ENCODE data around the gene JADE3.
"Not testable (repeated sequence)": the region's sequence is repeated elsewhere in the genome, so short reads cannot be mapped to it uniquely, and the experiment has no call there.

Gene JADE3

DNA sequence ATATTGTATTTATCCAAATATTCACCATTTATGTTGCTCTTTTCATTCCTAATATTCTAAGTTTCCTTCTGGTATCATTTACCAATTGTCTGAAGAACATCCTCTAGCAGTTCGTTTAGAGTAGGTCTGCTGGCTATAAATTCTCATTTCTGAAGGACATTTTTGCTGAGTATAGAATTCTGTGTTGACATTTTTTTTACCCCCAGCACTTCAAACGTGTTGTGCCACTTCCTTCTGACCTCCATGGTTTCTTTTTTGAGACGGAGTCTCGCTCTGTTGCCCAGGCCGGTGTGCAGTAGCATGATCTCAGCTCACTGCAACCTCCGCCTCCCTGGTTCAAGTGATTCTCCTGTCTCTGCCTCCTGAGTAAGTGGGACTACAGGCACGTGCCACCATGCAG lies 26.4 kb downstream of the JADE3 start:
- no peak for DNase-seq

DNA sequence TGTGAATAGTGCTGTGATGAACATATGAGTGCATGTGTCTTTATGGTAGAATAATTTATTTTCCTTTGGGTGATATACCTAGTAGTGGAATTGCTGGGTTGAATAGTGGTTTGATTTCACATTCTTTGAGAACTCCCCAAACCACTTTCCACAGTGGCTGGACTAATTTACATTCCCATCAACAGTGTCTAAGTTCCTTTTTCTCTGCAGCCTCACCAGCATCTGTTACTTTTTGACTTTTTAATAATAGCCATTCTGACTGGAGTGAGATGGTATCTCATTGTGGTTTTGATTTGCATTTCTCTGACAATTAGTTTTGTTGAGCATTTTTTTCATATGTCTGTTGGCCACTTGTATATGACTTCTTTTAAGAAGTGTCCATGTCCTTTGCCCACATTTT lies 29.1 kb downstream of the JADE3 start:
- DNase-seq = no peak

DNA sequence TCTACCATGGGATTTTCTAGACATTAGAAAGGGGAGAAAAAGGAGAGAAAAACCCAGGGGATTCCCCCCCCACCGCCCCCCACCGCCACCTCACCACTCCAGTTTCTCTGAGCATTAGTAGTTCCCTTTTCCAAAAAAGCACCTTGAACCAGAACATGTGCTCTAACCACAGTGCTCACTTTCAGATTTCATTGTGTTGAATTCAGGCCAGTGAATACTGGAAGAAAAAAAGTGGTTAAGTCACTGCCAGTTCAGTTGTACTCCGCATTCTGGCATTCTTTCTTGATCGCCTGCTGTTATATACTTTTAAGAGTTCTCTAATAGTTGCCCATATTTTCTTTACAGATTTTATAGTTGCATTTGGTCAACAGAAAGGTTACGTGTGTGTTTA lies 40.9 kb downstream of the JADE3 start:
- no peak for DNase-seq

DNA sequence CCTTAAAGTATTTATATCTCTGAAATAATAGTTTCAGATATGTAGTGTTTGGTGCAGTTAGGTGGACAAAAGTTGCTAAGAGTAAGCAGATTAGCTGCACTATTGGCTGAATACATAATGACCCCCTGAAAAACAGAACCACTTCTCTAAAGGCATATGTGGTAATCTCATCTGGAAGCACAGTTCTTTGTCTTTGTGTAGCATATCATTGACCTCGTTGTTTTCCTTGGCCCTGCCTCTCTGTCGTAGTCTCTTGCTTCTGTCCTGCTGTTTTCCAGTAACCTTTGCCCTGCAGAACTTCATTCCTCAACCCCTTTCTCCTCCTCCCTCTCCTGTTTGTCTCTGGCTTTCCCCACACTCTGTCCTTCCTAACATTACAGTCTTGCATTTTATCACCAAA lies 41.4 kb downstream of the JADE3 start:
- no peak for DNase-seq

DNA sequence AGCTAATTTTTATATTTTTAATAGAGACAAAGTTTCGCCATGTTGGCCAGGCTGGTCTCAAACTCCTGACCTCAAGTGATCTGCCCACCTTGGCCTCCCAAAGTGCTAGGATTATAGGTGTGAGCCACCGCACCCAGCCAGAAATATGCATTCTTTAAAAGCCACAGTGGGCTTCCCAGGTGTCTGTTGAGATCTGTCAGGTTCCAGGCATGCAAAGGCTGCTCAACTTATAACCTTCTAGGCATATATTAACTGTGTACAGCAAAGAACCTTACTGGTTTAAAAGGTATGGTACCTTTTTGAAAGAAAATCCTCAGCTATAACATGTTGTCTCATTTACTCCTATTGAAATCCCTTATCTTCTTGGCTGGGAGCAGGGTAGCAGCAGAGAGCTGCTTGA lies 42.5 kb downstream of the JADE3 start:
- no peak for DNase-seq

DNA sequence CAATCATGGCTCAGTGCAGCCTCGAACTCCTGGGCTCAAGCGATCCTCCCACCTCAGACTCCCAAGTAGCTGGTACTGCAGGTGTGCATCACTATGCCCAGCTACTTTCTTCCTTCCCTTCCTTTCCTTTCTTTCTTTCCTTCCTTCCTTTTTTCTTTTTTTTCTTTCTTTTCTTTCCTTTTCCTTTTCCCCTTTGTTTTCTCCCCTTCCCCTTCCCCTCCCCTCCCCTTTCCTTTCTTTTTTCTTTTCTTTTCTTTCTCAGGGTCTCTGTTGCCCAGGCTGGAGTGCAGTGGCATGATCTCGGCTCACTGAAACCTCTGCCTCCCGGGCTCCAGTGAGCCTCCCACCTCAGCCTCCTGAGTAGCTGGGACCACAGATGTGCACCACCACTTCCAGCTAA lies 44.4 kb downstream of the JADE3 start:
- DNase-seq = not testable (repeated sequence)

DNA sequence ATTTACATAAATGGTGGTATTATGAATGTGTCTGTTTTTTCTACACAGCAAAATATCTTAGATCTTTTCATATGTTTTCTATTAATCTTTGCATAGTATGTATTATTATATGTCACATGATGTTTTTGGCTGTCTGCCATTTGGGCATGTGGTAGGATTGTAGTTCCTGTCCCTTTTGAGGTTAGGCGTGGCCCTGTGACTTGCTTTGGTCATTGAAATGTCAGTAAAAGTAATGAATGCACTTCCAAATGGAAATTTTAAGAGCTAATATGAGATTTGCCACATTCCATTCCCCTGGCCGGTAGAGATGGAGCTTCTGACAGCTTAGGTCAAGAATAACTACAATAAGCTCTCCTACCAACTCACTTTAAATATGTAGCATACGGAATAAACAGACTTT lies 45.1 kb downstream of the JADE3 start:
- no peak for DNase-seq

DNA sequence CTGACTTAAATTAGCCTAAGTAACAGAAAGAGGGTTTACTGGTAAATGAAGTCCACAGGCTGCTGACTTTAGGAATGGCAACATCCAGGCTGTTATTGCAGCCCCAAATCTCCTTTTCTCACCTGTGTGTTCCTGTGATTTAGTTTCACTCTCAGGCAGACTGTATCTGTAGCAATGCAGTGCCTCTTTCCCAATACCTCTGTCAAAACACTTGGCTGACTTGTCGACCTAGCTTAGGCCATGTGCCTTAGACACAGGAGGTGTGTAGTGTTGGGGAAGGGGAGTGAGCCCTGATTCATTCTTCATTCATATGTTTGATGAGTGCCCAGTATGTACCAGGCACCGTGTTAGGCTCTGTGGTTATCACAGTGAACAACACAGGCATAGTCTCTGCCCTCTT lies 46.9 kb downstream of the JADE3 start:
- no peak for DNase-seq

DNA sequence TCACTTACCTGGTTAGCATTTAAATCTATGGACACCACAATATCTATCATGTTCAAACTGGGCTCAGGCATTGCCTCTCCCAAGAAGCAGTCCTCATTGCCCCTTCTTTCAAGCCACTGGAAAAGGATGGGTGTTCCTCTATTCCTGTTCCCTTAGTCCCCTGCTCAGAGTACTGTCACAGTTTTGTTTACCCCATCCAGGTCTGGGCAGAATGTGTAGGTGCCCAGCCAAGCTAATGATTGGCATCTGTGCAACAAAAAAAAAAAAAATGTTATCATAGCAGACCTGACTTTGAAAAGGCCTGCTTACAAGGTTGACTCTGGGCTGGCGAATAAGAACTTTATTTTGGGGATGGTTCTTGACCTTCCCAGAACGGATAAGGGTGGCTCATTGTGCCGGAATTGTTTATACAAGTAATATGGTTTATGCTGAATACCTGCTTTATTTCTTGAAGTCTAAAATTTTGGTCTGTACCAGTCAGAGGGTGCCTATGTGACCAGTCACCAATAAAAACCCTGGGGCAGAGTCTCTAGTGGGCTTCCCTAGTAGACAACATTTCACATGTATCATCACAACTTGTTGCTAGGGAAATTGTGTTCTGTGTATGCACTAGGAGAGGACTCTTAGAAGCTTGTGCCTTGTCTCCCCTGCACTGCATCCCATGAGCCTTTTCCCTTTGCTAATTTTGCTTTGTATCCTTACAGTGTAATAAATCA lies 47.9 kb downstream of the JADE3 start:
- DNase-seq = no peak

DNA sequence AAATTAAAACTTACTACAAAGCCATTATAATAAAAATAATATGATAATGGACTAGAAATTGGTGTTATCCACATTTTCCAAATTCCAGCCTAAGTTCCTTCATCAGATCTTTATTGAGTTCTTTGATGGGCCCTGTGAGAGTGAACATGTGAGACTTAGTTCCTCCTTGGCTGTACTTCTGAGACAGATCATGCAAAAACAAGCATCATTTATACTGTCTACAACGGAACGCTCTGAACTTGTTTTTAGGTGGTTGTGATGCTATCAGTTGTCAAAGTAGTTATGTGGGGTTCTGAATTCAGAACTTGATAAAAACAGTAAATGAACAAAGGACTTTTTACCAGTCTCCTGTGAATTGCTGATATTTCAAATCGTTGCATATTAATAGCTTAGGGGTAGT lies 48.9 kb downstream of the JADE3 start:
- DNase-seq = no peak

DNA sequence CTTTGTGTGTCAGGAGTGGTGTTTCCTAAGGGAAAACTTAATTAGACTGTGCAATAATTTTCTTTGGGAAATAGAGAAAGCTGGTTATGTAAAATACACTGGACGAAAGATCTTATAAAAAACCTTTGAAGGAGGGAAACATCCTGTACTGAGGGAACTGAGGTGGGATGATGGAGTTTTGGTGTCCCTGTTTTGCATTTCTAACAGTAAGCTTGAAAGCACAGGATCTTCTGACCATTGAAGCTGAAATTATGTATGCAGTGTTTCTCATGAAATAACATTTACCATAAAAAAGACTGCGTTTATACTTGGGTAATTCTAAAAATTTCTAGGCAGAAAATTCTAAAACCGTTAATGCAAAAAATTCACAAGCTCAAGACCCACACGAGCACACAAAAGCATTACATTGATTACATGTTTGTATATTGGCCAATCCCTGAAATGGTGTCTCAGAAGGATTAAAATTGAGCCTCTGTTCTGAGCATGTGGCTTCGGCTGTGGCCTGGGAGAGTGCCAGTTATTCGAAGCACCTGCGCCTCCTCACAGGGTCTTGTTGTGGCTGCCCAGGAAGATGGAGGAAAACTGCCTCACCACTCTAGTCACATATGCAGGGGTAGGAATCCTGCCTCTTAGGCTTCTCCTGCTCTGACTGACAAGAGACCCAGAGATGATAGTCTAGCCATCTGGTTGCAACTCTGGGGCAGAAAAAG lies 49.5 kb downstream of the JADE3 start:
- DNase-seq = no peak

DNA sequence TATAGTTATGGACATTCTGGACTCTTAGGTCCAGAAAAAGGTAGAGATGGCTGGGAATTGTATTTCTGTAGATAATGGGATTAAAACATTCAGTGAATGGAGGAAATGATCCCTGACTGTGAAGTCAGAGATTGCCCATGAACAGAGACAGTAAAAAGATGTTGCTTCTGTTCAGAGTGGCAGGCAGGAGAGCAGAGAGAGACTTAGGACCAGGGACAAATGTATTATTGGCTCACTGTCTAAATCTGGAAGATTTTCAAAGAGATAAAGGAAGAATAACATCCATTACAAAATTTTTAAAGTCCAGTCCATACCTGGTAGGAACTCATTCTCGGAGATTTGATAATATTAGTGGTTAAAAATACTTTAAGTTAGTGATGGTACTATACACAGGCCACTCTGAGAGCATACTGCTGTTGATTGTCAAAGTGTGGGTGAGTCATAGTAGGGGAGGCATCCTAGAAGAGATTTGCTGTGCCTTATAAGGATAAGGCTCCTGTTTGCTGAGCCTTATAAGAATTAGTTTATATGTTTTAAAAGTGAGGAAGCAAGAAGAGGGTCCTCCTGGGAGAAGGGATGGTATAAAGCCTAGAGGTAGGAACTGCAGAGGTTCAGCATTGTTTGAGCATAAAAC lies 53.0 kb downstream of the JADE3 start:
- no peak for DNase-seq

DNA sequence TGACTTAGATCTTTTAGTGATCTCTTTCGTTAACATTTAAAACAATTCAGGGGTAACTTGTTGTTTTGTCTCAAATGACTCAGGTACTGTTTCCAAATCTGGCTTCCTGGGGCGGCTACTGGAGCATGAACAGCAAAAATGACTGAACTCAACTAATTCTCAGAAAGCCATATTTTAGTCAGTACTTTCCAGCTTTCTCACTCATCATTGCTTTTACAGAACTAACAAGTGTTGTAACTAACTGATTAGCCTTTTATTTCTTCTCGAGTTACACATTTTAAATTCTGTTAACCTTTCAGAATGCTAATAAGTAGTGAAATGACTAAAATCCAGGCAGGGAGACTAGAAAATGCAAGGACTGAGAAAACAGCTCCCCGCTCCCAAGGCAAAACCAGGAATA lies 55.3 kb downstream of the JADE3 start:
- no peak for DNase-seq

DNA sequence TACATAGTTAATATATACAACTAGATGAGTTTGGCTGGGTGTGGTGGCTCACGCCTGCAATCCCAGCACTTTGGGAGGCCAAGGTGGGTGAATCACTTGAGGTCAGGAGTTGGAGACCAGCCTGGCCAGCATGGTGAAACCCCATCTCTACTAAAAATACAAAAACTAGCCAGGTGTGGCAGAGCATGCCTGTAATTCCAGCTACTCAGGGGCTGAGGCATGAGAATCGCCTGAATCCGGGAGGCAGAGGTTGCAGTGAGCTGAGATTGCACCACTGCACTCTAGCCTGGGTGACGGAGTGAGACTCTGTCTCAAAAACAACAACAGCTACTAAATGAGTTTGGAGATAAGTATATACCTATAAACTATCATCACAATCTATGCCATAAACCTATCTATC lies 64.8 kb downstream of the JADE3 start:
- DNase-seq = not testable (repeated sequence)

DNA sequence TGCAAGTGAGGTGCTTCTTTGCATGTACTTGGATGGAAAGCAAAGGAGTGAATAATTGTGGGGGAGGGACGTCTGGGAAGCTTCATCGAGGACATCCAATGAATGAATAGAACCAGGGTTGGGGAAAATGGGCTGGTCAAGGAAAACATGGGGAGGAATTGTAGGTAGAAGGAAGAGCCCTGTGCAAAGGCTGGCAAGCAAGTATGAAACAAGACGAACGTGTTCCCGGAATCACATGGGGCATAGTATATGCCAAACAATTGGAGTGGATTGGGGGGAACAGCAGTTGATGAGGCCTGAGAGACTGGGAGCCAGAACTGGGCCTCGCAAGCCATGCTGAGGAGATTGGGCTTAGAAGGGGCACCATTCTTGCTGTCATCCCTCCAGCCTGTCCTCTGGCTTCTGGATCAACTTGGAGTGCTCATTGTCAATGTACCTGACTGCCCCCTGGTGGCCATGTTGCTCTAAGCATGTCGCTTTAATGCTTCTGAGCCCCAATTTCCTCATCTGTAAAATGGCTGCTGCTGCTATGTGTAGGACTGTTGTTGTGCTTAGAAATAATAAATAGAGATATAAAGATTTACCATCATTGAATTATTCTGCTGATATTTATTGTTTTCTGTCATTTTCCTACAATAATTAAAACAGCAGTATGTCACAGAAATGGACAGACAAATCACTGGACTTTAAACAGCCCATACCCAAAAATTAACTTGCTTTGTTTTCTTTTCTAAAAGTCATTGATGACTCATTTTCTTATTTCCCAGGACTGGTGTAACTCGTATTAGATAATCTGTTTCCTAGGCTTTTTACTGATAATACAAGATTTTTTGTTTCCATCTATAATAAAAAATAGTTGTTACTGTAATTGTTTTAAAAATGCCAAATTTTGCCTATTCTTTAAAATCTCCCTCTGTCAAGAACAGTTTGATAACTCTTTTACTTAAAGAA lies 66.4 kb downstream of the JADE3 start:
- peak; percentile 65 for DNase-seq

DNA sequence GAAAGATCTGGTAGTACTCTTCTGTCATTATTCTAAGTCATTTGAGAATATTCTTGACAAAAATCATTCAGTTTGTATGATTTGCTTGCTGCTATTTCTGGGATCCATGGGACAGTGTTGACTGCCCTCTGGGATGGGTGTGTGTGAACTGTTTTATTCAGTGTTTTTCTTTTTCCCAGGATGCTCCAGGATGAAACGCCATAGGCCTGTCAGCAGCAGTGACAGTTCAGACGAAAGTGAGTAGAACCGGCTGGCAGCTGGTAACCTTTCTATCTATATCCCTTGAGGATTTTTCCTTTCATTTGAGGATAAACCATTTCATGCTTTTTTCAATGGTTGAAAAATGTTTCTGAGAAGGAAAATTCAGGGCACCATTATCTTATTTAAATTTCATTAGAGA lies 72.5 kb downstream of the JADE3 start:
- DNase-seq = no peak

DNA sequence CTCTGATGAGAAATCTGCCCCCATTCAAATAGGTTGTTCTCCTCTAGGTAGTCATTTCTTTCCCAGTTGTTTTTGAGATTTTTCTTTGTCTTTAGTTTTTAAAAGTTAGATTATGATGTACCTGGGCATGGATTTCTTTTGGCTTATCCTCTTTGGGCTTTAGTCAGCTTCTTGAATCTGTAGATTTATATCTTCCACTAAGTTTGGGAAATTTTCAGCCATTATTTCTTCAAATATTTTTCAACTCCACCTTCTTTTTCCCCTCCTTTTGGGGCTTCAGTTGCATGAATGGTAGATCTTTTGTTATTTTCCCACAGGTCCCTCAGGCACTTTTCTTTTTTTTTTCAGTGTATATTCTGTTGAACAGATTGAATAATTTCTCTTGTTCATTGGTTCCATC lies 77.3 kb downstream of the JADE3 start:
- no peak for DNase-seq

DNA sequence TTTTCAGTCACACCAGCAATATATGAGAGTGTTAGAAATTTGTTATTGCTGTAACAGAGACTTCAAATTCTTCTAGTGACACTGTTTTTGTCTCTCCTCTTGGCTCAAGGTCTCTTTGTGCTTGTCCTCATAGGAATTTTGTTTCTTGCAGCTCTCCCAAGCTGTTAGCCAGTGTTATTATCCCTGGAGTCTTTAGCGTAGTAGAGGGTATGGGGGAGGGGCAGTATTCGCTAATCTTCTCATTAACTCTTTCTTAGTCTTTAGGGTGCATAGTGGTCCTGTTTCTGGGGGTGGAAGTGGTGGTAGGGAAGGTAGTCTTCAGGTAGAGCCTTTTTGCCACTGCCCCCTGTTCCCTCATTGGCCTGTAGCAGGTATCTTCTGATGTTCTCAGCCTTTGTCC lies 79.4 kb downstream of the JADE3 start:
- no peak for DNase-seq

DNA sequence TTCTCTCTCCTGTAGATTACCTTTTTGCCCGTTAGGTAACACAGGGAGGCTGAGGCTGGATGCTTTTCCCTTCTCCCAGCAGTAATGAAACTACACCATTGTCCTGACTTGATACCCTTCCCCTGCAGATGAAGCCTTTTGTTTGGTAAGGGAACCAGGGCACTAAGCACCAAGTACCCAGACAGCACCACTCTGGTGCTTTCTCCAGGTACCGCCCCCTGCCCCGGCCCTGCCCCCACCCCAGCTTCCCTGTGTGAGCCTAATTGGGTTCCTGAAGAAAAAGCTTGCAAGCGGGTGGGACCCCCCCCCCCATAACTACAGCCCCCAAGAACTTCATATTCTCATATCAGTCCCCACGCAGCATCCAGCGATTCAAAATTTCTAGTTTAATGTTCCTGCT lies 79.8 kb downstream of the JADE3 start:
- DNase-seq = no peak

DNA sequence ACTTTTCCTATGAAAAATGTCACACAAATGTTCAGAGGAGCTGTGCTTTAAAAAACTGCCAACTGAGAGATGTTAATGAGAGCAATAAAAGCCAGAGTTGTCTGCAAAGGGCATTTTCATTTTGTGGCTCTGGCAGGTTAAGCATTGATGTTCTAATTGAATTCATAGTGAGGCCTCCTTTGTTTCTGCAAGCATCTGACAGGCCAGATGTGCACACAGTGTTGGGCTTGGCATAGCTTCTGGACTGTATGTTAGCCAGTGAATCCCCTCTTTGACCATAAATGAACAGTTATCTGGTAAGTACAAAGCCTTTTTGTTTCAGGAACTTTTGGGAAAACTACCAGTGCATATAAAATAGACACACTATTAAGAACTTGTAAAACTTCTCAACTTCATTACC lies 81.9 kb downstream of the JADE3 start:
- DNase-seq = no peak

DNA sequence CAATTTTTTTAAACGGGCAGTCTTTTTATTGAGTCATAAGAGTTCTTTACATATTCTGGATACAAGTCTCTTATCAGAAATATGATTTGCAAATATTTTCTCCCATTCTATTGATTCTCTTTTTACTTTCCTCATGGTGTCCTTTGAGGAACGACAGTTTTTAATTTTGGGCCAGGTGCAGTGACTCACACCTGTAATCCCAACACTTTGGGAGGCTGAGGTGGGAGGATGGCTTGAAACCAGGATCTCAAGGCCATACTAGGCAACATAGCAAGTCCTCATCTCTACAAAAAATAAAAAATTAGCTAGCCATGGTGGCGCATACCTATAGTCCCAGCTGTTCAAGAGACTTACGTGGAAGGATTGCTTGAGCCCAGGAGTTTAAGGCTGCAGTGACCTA lies 99.9 kb downstream of the JADE3 start:
- no peak for DNase-seq

DNA sequence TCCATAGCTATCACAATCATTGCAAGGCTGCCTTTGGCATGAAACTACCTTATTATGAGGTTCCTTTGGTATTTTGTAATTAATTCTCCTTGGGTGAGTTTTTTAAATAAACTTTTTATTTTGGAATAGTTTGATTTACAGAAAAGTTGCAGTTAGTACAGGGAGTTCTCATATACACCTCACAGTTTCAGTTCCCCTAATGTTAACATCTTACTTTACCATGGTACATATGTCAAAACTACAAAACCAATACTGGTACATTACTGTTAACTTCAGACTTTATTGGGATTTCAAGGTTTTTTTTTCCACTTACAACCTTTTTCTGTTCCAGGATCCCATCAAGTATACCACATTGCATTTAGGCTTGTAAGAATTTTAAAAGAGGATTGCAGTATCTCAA lies 114.0 kb downstream of the JADE3 start:
- no peak for DNase-seq

DNA sequence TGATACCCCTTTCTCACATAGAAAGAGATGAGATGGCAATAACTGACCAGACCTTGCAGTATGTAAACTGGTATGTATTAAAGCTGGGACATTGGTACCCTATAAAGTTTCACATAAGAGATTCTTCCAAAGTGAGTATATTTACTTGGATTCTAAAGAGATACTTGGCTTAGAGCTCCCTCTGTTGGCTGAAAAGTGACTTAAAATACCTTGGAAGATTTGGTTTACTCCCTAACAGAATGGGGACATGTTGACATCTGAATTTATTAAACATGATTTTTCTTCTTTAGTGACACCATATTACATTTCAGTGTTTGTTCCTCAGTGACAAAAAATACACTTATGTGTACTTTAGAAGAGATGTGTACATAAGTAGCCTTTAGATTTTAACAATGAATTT lies 118.1 kb downstream of the JADE3 start:
- peak; percentile 35 for DNase-seq
